Gastrocnemius medialis (tissue), 4 donors: ENCODE measurements around the gene TK2. TPM values are rescaled to one million over a fixed set of nuclear protein-coding genes. Genes with fewer than 3 reads are reported as not detected.

Experiments
- ATAC-seq, 2 donors: fragments of 150-250 bp; one replicate each; pipeline ENCODE4 v1.9.1; 2016
- DNase-seq, 2 donors: peaks; one replicate each; pipeline ENCODE4 v3.0.0-alpha.2; 2019
- H3K27ac ChIP-seq, 4 donors: fragments of 200-600 bp; sonication (generic); 1 replicate in 1 of 4; 2 replicates in 3 of 4; pipeline ENCODE4 v1.5.1; 2016 to 2018; ENCODE audit warnings: mild to moderate bottlenecking in 2 of 4, moderate library complexity in 1 of 4
- H3K27me3 ChIP-seq, 3 donors: fragments of 200-600 bp; sonication (generic) in 2 of 3; 1 replicate in 1 of 3; 2 replicates in 2 of 3; pipeline versions ENCODE4 v1.5.1 to v1.6.0; 2016 to 2019; ENCODE audit warnings: mild to moderate bottlenecking in 1 of 3, moderate library complexity in 1 of 3
- H3K36me3 ChIP-seq, 2 donors: fragments of 200-600 bp; sonication (generic) in 1 of 2; one replicate each; pipeline ENCODE4 v1.5.1; 2017 to 2018
- H3K4me1 ChIP-seq, 2 donors: fragments of 200-600 bp; sonication (generic) in 1 of 2; one replicate each; pipeline ENCODE4 v1.5.1; 2016 to 2017; ENCODE audit warnings: mild to moderate bottlenecking in 2 of 2
- H3K4me3 ChIP-seq, 4 donors: fragments of 200-600 bp; sonication (generic) in 3 of 4; 1 replicate in 1 of 4; 2 replicates in 3 of 4; pipeline ENCODE4 v1.5.1; 2016 to 2019; ENCODE audit warnings: mild to moderate bottlenecking in 2 of 4
- H3K9me3 ChIP-seq, 3 donors: fragments of 200-600 bp; sonication (generic) in 2 of 3; 1 replicate in 1 of 3; 2 replicates in 2 of 3; pipeline ENCODE4 v1.5.1; 2016 to 2019
- POLR2A ChIP-seq, 2 donors: fragments of 450-650 bp; IDR thresholded peaks; one replicate each; pipeline ENCODE4 v1.6.1; 2017; ENCODE audit warnings: antibody characterized with exemption in 2 of 2, mild to moderate bottlenecking in 2 of 2, moderate library complexity in 2 of 2
- in situ Hi-C, 4 donors: fragments of 200-750 bp; cut with MboI; loops; one replicate each; pipeline versions ENCODE4 v1.15.0 to v1.8.0; 2017; ENCODE audit warnings: low sequenced_read_pairs in 4 of 4
- intact Hi-C: fragments of 100-400 bp; cut with DNase I; formaldehyde crosslinking; loops from one replicate; pipeline ENCODE4 v1.15.1; 2023; ENCODE audit warnings: low total_unique reads
- total RNA-seq, 4 donors: library from RNA; depleted of rRNA; stranded (reverse); fragments of >200 nt; gene quantifications; one replicate each; pipeline versions ENCODE4 v1.1.0 to v1.2.3, GENCODE V29; 2016
- TF ChIP-seq, protein P1 (sequence below), 5 experiments: fragments of 450-650 bp in 3 of 5; fragments of 200-600 bp in 2 of 5; sonication (generic) in 2 of 5; IDR thresholded peaks in 4 of 5; conservative IDR thresholded peaks in 1 of 5; 1 replicate in 4 of 5; 2 replicates in 1 of 5; pipeline ENCODE4 v1.5.1; 2016 to 2019; ENCODE audit warnings: antibody characterized with exemption in 5 of 5, mild to moderate bottlenecking in 3 of 5, moderate library complexity in 3 of 5

Gene TK2
- total RNA-seq, 4 donors from 2014 or later = 10.6 to 22.7 (median 15.5) TPM

DNA sequence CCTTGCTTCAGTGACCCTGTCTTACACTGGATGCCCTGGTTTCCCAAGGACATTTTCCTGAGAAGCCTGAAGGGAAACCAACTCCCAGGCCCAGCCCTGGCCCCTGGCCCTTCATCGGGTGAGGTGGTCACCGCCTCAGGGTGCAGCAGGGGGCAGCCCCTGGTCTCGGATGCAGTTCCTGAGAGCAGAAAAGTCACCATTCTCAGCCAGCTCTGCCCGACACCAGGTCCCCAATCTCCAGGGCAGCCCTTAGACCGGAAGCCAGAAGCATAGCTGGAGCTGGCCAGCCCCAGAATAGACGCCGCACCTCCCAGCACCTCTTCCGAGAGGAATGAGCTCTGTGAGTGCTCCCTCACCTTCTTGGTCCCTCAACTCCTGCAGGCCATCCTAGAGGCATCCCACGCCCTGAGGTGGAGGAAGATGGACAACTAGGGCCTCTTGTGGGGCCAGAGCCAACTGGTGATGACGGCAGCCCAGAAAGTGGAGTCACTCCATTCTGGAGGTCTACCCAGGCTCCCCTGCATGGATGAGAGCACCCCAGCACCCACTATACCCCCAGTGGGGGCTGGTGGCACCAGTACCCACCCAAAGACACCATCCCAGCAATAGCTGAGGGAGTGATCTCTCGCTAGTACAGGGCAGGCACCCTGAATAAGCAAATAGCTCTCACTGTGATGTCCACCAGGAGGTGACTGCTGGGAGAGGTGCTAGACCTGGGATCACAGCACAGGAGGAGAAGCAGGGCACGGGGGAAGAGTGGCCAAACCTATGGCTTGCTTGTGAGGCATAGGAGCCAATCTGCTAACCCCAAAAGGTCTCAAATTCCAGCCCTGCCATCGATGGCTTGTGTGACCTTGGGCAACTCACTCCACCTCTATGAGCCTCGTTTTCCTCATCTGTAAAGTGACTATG, 56.2 kb downstream of the TK2 start:
- H3K27ac ChIP-seq = no peak overlapping the region
- no peaks in the 10 kb centered on the region for H3K36me3 ChIP-seq
- H3K27me3 ChIP-seq = no peaks in the 10 kb centered on the region
- in situ Hi-C loops (no loop called here), intact Hi-C loops (no loop called here)
- no peak overlapping the region for H3K4me3 ChIP-seq
- TF ChIP-seq, protein P1, sequence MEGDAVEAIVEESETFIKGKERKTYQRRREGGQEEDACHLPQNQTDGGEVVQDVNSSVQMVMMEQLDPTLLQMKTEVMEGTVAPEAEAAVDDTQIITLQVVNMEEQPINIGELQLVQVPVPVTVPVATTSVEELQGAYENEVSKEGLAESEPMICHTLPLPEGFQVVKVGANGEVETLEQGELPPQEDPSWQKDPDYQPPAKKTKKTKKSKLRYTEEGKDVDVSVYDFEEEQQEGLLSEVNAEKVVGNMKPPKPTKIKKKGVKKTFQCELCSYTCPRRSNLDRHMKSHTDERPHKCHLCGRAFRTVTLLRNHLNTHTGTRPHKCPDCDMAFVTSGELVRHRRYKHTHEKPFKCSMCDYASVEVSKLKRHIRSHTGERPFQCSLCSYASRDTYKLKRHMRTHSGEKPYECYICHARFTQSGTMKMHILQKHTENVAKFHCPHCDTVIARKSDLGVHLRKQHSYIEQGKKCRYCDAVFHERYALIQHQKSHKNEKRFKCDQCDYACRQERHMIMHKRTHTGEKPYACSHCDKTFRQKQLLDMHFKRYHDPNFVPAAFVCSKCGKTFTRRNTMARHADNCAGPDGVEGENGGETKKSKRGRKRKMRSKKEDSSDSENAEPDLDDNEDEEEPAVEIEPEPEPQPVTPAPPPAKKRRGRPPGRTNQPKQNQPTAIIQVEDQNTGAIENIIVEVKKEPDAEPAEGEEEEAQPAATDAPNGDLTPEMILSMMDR (IDR thresholded peaks at IDR 0.05 in 4 of 5, conservative IDR thresholded peaks at IDR 0.05 in 1 of 5) = no peak
- no peak for TF ChIP-seq POLR2A (IDR thresholded peaks at IDR 0.05)
- no peaks in the 10 kb centered on the region for H3K9me3 ChIP-seq
- H3K4me1 ChIP-seq = no peaks in the 10 kb centered on the region
- ATAC-seq (no peak), DNase-seq (peak in 1 of 2 donors; percentile 7)

DNA sequence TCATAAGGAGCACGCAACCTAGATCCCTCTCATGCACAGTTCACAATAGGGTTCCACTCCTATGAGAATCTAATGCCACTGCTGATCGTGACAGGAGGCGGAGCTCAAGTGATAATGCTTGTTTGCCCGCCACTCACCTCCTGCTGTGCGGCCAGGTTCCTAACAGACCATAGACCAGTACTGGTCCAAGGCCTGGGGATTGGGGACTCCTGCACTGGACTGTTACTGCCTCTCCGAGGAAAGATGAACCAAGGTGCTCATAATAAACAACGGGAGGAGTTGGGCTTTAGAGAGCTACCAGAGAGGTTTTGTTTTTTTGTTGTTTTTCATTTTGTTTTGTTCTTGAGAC, 58.2 kb downstream of the TK2 start:
- in situ Hi-C loops (no loop called here), intact Hi-C loops (no loop called here)
- H3K9me3 ChIP-seq = no peaks in the 10 kb centered on the region
- ATAC-seq = no peak
- TF ChIP-seq POLR2A (IDR thresholded peaks at IDR 0.05) = no peak
- TF ChIP-seq, protein P1 (IDR thresholded peaks at IDR 0.05 in 4 of 5, conservative IDR thresholded peaks at IDR 0.05 in 1 of 5) = no peak
- no peak overlapping the region for H3K4me3 ChIP-seq
- H3K4me1 ChIP-seq = no peaks in the 10 kb centered on the region
- DNase-seq = no peak
- no peak overlapping the region for H3K27ac ChIP-seq
- no peaks in the 10 kb centered on the region for H3K36me3 ChIP-seq
- no peaks in the 10 kb centered on the region for H3K27me3 ChIP-seq

DNA sequence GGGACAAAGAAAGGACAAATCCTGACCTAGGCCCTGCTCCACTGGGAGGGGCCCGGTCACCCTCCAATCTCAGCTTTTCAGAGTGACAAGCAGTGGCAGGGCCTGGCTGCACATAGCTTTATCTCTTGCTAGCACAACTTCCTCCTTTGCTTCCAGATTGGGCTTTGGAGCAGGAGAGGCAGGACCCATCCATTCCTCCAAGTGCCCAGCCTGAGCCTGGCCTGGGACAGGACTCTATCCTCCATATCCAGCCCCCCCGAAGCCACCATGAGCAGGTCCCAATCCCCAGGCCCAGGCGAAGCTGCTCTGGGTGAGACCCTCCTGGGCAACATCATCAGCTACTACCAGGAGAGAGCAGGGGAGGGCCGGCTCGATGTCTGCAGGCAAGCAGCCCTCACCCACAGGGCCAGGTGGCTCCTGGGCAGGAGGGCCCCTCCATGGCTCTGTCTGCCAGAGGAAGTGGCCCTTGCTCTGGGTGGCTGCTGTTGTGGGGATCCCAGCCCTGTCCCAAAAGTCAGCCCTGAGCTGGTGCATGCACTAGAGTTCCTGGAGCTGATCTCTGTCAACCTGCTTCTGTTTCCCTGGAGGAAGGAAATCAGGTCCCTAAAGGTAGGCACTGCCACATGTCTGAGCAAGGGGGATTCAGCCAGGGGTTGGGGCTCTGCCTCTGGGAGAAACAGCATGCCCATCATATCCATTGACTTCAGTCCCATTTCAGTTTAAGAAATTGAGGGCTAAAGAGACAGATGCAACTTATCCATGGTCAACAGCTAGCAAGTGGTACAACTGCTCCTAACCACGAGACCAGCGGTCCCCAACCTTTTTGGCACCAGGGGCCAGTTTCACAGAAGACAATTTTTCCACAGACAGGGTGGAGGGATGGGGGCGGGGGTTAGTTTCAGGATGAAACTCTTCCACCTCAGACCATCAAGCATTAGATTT, 58.9 kb downstream of the TK2 start:
- ATAC-seq (no peak), DNase-seq (peak in 1 of 2 donors; percentile 5)
- intact Hi-C loops (no loop called here), in situ Hi-C loops (no loop called here)
- Histone ChIP-seq H3K36me3 (no peaks in the 10 kb centered on the region), H3K9me3 (no peaks in the 10 kb centered on the region), H3K4me1 (no peaks in the 10 kb centered on the region), H3K27me3 (no peaks in the 10 kb centered on the region), H3K27ac (no peak overlapping the region), H3K4me3 (no peak overlapping the region)
- no peak for TF ChIP-seq POLR2A (IDR thresholded peaks at IDR 0.05)
- TF ChIP-seq, protein P1 (IDR thresholded peaks at IDR 0.05 in 4 of 5, conservative IDR thresholded peaks at IDR 0.05 in 1 of 5) = no peak

DNA sequence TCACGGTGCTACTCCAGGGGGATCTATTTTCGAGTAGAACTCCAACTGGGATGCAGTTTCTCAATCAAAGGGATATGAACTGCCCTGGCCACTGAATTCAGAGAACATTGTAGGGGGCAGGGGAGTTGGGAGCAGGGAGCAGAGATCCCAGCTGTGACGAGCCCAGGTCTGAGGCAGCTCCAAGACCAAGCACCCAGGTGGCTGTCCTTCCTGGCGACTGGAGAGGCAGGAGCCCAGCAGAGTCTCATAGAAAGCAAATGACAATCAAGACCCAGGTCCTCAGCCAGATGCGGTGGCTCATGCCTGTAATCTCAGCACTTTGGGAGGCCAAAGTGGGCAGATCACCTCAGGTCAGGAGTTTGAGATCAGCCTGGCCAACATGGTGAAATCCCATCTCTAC, 60.1 kb downstream of the TK2 start:
- Histone ChIP-seq H3K27me3 (no peaks in the 10 kb centered on the region), H3K27ac (no peak overlapping the region), H3K9me3 (no peaks in the 10 kb centered on the region), H3K36me3 (no peaks in the 10 kb centered on the region), H3K4me1 (no peaks in the 10 kb centered on the region), H3K4me3 (no peak overlapping the region)
- TF ChIP-seq POLR2A (IDR thresholded peaks at IDR 0.05) = no peak
- TF ChIP-seq, protein P1 (IDR thresholded peaks at IDR 0.05 in 4 of 5, conservative IDR thresholded peaks at IDR 0.05 in 1 of 5) = no peak
- ATAC-seq (no peak), DNase-seq (peak in 1 of 2 donors; percentile 8)
- intact Hi-C loops (loop anchor here (10.0 kb wide), 1 partner anchor 385 kb away; no protein-coding TSS in a partner anchor), in situ Hi-C loops (no loop called here)
